Measurements from ENCODE around the gene EXOSC7.

The EXOSC7 gene

DNA sequence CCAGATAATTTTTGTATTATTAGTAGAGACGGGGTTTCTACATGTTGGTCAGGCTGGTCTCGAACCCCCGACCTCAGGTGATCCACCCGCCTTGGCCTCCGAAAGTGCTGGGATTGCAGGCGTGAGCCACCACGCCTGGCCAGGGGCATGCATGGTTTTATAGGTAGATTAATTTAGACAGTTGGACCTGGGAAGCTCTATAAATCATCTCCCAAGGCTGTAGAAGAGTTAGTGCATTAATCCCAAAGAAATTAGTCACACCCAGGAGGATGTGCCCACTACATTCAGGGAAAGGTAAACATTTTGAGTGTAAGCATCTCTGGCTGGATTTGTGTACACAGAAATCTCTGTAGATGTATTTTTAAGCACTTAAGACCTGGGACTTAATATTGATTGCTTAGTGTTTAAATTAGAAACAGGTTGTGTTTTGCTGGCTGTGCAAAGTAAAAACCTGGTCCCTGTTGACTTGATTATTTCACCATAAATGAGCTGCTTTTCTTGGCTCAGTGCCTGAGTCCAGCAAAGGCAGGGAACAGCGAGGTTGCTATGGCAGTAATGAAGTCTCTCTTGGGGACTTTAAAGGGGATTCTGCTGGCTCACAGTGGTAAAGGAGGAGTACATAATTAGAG lies 19.2 kb downstream of the EXOSC7 start:
- no peak for DNase-seq

DNA sequence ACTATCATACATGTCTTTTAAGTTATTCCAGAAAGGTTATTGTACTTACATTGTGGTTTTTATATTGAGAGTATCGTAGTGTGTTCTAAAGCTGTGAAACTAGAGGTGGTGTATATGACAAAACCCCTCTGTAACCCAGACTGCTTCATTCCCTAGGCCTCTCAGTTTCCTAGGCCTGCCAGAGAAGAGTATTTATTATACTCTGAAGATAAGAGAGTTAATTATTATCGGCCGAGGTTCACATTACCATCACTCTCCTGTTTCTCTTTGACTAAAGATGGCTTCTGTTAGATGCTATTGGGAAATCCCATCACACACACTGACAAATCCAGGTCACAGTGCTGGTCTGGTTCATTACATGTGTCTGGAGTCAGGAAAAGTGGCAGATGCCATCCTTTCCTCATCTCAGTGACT lies 20.5 kb downstream of the EXOSC7 start:
- no peak for DNase-seq

DNA sequence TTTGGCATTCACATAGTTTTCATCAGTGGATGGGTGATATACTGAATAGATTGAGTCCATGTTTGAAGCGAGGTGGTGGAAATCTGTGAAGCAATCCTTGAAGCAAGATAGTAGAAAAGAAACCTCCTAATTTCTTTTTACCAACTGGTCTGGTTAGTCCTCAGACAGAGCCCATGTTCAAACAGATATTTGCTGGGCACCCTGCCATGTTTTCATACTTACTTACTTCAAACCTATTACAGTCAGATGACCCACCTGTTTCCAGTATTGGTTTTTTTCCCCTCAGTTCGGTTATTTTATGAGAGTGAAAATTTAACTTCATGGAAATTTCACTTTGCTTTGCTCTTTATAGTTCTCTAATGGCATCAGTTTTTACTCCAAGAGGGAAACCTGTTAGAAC lies 23.7 kb downstream of the EXOSC7 start:
- no peak for DNase-seq

DNA sequence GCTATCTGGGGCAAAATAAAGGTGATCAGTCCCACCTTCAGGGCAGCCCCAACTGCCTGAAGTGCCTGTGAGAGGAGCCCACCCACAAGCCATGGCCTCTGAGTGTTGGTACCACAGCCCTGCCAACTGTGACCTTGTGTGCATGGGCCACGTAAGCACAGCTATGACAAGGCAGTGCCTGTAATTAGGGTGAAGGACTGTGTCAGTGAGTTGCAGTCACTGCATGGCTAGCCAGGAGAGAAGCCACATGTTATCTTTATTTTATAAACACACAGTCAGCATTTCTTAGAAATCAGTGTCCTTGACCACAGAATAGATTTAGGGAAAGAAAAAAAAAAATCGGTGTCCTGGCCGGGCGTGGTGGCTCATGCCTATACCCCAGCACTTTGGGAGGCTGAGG lies 24.8 kb downstream of the EXOSC7 start:
- DNase-seq, result no peak

DNA sequence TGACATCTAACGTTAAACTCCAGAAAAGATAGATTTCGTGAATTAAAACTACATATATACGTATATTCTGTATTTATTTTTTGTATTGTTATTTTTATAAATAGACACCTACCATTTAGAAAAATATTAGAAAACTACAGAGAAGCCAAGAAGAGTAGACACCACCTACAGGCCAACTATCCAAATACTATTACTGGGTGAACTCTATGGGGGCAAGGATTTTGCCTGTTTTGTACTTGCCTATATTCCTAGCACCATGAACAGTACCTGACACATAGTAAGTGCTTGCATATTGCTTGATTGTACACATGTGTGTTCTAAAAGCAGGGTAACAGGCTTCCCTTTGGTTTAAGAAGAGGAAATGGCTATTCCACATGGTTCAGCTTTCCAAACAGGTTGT lies 25.7 kb downstream of the EXOSC7 start:
- DNase-seq, result no peak

DNA sequence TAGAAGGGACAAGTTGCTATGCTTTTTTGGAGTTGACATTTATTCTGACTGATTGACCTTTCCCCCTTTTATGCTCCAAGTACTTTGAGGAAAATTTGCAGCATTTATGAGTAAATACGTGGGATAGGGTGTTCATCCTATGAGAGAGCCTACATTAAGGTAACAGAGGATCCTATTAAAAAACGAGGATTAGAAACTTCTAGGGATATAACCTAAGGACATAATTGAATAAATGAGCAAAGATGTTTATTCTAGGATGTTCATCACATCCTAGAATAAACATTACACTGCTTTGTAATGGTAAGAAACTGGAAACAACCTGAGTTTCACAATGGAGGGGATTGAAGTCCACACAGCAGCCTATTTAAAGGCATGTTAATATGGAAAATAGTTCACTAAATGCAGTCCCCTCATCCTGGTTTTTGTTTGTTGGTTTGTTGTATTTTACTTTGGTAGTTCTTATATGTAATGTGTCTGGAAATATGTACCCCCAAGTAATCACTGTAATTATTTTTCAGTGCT lies 26.2 kb downstream of the EXOSC7 start:
- no peak for DNase-seq

DNA sequence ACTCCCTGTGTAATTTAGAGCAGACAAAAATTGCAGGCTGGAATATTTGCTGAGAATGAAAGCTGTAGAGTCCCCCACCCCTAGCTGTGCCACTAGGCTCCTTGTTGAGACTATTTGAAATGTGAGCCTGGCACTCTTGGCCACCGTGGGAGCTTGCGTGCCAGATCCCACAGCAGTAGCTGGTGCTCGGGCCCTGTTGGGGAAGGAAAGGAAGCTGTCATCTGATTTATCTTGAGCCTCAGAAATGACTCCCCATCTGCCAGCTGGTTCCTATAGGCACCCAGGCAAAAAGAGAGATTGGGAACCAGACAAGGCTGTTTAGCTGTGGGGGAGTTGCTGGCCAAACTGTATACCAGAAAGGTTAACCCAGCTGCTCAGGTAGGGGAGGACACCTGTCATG lies 26.7 kb downstream of the EXOSC7 start:
- DNase-seq, result no peak

DNA sequence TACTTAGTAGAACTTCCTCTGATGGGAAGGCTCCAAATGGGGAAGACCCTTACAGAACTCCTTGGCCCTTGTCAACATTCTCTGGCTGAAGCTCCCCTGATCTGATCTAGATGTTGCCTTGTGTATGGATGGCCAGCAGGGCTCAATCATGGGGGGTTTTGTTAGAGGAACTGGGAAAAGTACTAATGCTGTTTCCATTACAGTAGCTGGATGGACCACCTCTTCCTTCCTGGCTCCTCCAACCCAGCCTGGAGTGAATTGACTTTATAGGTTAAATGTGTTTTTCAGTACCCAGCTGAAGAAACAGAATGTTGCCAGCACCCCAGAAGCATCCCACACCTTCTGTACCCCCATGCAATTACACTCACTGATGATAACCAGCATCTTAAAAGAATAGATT lies 27.4 kb downstream of the EXOSC7 start:
- no peak for DNase-seq

DNA sequence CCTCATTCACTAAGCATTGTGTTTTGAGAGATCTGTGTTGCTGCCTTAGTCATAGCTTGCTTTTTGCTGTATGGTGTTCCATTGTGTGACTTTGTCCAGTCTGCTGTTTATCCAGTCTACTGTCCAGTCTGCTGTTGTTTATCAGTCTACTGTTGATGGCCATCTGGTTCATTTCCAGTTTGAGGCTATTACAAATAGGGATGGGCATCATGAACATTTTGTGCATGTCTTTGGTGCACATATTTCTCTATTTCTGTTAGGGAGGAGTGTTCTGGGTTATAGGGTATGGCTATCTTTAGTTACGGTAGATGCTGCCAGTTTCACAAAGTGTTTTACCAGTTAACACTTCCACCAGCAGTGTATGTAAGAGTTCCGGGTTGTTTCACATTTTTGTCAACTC lies 27.8 kb downstream of the EXOSC7 start:
- DNase-seq, result no peak

DNA sequence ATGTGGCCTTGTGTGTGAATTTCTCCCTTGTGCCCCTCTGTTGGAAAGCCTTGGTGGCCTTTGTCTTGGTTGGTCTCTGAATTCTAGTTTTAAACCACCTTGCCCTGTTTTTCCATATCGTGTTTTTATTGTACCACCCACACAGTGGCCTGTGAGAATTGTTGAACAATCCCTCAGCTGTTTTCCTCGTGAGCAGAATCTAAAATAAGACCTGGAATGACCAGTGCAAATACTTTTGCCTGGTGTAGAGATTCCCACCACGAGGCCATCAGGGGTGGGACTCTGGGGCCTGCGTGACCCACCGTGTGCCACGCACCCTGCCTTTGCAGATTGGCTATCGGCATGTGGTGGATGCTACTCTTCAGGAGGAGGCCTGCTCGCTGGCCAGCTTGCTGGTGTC lies 31.0 kb downstream of the EXOSC7 start:
- no peak for DNase-seq

DNA sequence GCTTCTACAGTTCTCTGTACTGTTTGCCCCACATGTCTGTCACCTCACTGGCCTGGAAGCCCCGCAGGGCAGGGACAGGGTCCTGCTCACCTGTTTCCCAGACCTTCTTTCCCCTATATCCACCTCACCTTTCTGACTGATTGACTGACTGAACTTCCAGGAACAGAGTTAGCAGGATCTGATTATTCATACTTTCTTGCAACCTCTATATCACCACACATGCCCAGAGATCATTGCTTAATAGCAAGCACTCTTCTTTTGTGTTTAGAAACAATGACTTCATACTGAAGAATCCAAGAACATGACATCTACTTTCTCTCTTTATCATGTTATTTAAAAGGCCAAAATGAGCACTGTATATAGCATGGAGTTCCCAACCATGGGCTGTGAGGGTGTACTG lies 32.1 kb downstream of the EXOSC7 start:
- DNase-seq, result no peak

DNA sequence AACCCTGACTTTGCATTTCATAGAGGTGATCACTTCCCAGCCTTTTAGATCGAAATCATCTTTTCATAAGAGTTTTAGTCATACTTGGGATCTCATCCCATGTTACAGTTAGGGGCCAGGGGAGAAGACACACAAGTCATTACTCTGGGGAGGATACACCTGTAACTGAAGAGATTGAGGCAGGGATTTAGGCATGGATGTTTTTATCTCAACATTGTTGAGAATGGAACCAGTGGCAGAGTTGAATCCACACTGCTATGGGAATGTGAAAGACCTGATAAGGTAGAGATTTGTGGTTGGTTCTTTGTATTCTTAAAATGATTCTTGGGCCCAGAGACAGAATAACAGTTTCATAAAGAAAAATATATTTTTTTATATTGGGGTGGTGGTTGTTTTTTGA lies 33.8 kb downstream of the EXOSC7 start:
- DNase-seq, result no peak

DNA sequence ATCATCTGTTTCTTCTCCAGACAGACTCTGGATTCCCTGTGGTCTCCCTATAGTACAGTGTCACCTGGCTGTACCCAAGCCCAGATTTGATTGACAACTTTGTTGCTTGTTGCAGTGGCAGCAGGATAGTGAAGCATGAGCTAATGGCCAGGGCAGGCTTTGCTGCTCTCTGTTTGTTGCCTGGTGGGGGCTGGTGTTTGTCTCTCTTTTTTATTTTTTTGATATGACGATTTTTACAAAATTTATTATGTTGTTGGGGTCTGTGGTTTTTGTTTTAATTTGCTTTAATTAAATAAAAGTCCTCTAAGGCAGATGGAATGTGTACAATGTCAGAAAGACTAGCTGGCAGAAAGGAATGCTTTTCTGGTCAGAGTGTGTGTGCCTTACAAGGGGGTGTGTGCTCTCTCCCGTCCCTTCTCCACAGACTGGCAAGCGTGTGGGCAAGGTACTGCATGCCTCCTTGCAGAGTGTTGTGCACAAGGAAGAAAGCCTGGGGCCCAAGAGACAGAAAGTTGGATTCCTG lies 34.8 kb downstream of the EXOSC7 start:
- no peak for DNase-seq

DNA sequence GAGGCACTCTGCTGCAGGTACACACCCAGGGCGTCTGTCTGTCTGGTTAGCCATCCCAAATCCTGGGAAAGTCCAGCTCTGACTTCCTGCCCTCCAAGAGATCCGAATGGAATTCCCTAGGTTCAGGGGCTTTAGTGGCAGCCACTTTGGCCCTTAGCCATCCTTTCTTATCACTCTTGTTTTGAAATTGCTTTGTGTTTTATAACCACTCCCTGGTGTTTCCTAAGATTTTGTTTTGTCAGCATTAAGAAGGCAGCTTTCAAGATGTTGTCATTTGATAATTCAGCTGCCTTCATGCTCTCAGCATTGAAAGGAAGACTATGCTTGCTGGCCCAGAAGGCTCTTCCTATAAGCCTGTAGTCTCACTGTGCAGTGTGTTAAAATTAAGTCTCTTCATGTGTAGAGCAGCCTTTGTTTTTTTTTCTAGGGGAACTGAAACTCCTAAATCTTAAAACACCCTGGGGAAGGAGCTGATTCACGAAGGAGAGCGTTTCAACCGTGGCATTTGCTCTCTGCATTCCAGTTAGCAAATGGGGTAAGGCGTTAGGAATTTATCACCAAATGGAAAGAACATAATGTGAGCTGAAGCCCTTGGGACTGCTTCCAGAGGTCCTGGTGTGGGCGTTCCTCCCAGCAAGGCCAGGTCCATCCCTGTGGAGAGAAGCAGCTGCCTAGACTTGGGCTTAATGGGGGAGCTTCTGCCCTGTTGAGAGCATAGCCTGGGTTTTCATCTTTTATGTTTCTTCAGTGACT lies 35.9 kb downstream of the EXOSC7 start:
- DNase-seq, result no peak

DNA sequence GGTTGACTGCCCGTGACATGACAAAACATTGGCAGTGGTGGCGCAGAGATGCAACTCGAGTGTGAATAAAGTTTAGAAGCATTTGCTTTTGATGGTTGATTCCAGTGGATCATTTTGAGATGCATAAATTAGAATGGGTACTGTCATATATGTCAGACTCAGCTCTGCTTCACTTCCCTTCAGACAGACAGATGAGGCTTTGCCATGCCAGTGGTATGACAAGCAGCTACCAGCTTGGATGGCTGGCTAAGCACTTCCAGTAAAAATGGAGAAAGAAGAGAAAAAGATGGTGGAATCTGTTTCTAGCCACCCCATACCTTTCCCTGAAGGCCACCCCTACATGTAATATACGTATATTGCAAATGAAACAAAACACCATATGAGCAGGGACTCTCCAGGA lies 36.5 kb downstream of the EXOSC7 start:
- DNase-seq, result no peak

DNA sequence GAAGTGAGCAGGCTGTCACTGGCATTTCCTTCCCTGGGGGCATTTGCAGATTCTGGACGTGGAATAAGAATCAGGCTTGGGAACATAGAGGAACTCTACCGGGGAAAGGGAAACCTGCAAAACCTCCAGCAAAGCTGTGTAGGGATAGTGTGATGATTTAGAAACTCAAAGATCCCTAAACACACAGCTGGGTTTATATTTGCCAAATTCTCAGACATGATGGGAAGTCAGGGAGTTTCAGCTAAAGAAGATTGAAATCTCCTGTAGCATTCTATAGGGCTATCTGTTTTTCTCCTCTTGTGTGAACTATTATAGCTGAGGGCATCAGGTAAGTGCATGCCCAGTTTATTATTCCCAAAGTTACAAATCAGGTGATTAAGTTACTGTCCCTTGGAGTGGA lies 40.9 kb downstream of the EXOSC7 start:
- no peak for DNase-seq

DNA sequence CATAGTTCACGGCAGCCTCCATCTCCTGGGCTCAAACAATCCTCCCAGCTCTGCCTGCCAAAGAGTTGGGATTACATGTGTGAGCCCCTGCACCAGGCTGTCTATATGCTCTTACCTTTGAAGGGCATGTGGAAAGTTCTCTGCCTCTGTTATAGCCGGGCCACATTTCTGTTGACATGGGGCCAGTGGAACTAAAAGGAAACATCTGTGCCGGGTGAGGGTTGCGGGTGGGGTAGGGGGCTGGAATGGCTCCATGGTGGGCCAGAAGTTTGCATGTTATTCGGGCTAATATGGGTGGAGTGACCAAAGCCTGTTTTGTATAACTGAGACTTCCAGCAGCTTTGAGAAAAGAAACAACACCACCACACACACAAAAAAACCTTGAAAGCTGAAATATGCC lies 41.8 kb downstream of the EXOSC7 start:
- no peak for DNase-seq

DNA sequence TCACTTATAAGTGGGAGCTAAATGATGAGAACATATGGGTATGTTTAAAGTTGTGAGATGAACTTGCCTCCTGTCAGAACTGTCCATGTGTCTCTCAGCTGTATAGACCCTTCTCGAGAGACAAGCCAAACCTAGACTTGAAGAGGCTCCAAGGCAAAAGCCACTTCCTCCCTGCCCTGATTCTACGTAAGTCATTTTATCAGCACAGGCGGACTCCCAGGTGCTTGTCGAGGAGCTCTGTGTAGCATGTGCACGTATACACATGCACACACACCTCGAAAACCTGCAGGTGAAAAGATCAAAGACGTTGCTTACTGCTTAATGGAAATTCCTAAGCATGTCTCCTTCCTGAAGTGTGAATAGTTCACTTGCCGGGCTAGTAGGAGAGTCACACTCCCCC lies 44.5 kb downstream of the EXOSC7 start:
- DNase-seq, result no peak

DNA sequence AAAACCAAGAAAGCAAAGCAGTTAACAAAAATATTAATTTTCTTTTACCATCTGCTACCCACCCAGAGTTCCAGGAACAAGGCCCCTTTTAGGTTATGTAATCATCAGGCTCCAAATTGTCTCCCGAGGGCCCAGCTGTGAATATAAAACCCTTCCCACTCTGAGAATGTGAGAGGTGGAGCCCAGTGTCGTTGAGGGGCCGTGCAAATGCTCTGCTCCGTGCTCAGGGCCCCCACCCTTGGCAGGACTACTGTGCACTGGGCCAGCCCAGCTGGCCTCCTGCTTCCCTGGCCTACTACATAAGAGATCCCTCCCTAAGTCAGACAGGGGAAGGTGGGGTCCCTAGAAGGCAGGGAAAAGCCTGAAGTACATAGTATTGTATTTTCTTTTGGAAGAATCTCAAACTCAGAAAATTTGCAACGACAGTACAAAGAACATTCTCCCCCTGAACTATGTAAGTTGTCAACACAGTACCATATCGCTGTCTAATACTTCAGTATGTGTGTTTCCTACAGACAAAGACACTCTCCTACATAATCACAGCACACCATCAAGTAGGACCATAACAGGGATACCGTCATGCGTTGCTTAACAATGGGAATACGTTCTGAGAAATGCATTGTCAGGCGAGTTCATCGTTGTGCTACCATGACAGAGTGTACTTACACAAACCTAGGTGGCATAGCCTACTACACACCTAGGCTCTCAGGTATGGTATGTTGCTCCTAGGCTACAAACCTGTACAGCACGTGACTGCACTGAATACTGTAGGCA lies 45.7 kb downstream of the EXOSC7 start:
- no peak for DNase-seq

DNA sequence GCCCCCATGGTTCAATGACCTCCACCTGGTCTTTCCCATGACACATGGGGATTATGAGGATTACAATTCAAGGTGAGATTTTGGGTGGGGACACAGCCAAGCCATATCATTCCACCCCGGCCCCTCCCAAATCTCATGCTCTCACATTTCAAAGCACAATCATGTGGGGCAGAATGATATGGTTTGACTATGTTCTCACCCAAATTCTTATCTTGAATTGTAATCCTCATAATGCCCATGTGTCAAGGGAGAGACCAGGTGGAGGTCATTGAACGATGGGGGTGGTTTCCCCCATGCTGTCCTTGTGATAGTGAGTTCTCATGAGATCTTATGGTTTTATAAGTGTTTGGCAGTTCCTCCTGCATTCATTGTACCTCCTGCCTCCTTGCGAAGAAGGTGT lies 47.6 kb downstream of the EXOSC7 start:
- no peak for DNase-seq

DNA sequence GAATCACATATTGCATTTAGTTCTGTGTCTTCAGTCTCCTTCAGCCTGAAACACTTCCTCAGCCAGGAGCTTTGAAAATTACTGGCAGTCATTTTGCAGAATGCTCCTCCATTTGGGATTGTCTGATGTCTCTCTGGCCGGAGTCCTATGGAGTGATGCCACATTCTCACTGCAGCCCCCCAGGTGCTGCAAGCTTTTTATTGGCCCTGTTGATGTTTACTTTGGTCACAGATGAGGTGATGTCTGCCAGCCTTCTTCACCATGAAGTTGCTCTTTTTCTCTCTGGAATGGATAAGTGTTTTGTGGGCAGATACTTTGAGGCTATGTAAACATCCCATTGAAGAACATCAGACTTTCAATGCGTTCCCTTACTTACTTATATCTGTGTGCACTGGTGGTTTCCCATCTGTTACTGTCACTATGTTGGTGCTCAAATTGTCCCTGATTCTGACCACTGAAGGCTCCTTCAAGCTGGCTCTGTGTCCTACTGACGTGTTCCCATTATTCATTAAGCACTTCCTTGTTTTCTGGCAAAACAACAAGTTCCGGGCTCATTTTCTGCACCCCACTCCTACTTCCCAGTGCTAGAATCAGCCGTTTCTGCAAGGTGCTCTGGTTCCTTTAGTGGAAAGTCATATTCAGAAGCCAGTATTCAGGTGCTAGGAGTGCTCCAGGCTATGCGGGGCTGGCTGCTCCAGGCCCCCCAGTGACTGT lies 48.7 kb downstream of the EXOSC7 start:
- no peak for DNase-seq

DNA sequence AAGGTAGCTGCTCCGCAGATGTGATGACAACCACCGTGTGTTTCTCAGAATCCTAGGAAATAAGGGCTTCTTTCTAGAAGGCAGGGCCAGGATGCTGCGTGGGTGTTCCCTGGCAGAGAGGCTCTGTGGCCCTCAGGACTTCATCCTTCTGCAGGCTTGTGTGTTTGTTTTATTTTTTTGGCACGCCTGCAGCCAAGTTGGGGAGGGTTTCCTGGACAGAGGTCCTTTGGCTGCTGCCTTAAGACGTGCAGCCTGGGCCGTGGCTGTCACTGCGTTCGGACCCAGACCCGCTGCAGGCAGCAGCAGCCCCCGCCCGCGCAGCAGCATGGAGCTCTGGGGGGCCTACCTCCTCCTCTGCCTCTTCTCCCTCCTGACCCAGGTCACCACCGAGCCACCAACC lies 50.0 kb downstream of the EXOSC7 start, which contains the start of gene CLEC3B:
CLEC3B (plus strand) TSS at position 266 of the 400 bp plus-strand sequence; CDS start at position 326, 60 bp downstream.
- no peak for DNase-seq

DNA sequence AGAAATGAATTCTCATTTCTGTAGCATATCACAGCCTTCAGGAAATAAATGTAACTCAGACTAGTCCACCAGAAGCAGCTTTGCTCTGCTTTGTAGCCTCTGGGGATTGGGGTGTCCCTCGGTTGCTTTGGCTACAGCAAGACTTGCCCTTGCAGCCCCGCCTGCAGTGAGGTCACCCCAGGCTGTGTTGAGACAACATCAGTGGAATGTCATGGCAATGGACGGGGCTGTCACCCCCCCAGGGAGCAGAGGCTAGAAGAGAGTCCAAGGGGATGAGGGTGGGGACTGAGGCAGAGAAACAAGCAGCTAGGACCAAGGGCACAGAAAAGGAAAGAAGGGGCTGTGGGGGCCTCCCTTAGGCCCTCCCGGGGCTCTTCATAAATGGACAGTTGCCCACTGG lies 50.9 kb downstream of the EXOSC7 start:
- no peak for DNase-seq
